ENCODE data around the gene TMEM81. TPM values are rescaled to one million over a fixed set of nuclear protein-coding genes. Genes with fewer than 3 reads are reported as not detected.

TMEM81 gene
- total RNA-seq, 1 experiment from 2014 or later, result 4.3 TPM

DNA sequence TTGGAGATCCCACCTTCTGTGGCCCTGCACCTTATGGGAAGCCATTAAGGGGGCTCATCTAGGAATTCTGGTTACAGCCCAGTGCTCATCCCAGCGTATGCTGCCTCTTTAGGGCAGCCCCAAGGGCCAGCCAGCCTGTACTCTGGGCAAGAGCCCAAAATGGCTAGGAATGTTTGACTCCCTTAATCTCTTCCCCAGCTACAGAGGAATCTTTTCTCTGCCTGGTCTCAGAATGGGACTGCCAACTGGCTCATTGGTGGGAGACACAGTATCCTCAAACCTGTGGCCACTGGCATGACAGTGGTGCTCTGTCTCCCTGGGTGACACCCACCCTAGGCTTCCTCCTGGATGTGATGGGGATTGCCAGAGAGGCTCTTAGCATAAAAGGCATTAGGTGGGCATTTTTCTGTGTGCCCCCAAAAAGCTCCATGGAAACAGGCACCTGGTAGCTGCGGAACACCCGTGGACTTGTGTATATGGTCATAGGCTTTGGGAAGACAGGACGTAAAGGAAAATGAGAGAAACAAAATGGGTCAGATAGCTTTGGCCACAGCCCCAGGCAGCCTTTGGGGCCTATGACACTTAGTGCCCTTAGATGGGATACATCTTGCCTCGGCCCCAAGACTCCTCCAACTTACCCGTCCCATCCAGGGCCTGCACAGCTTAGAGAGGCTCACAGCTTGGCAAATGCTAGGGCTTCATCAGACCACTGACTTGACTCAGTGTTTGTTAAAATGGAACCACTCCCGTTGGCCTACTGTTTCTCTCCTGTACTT, 6.9 kb downstream of the TMEM81 start:
- no peaks in the 10 kb centered on the region for H3K27me3 ChIP-seq (replicated peaks; ENCODE audit: control insufficient read depth, insufficient read depth, low read length)
- no peaks in the 10 kb centered on the region for H3K36me3 ChIP-seq (ENCODE audit: control insufficient read depth, insufficient read depth, low read length)
- no peak for DNase-seq
- ChIA-PET POLR2A (no interaction called here), CTCF (interaction anchor here (1.0 to 2.0 kb wide), 2 partner anchors 16 to 270 kb away, joined by 4 to 8 read pairs; no protein-coding TSS in a partner anchor)
- Mint-ChIP-seq H3K9me3 (ENCODE audit: unreplicated experiment) (no peaks in the 10 kb centered on the region), H3K27me3 (ENCODE audit: insufficient read depth, unreplicated experiment) (no peaks in the 10 kb centered on the region), H3K36me3 (ENCODE audit: insufficient read depth, unreplicated experiment) (no peaks in the 10 kb centered on the region), H3K4me3 (ENCODE audit: unreplicated experiment) (no peak overlapping the region), H3K27ac (ENCODE audit: unreplicated experiment) (no peak overlapping the region), H3K4me1 (ENCODE audit: low read depth, unreplicated experiment) (no peaks in the 10 kb centered on the region)
- TF ChIP-seq, protein P1, sequence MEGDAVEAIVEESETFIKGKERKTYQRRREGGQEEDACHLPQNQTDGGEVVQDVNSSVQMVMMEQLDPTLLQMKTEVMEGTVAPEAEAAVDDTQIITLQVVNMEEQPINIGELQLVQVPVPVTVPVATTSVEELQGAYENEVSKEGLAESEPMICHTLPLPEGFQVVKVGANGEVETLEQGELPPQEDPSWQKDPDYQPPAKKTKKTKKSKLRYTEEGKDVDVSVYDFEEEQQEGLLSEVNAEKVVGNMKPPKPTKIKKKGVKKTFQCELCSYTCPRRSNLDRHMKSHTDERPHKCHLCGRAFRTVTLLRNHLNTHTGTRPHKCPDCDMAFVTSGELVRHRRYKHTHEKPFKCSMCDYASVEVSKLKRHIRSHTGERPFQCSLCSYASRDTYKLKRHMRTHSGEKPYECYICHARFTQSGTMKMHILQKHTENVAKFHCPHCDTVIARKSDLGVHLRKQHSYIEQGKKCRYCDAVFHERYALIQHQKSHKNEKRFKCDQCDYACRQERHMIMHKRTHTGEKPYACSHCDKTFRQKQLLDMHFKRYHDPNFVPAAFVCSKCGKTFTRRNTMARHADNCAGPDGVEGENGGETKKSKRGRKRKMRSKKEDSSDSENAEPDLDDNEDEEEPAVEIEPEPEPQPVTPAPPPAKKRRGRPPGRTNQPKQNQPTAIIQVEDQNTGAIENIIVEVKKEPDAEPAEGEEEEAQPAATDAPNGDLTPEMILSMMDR (IDR thresholded peaks at IDR 0.05; ENCODE audit: insufficient read depth in 1 of 2, low read depth in 1 of 2, low read length in 1 of 2, severe bottlenecking in 1 of 2, unreplicated experiment in 1 of 2), result no peak
- no peak overlapping the region for H3K4me3 ChIP-seq (ENCODE audit: low read depth, low read length)
- BruUV-seq (replicated peaks), result no TSS peak
- H3K4me1 ChIP-seq, result peaks cover 7% of the 10 kb centered on the region; the same call in 1 of the 2 replicates
- intact Hi-C loops (cut with micrococcal nuclease; ENCODE audit: unreplicated experiment), result no loop called here
- H3K9me3 ChIP-seq, result no peaks in the 10 kb centered on the region

DNA sequence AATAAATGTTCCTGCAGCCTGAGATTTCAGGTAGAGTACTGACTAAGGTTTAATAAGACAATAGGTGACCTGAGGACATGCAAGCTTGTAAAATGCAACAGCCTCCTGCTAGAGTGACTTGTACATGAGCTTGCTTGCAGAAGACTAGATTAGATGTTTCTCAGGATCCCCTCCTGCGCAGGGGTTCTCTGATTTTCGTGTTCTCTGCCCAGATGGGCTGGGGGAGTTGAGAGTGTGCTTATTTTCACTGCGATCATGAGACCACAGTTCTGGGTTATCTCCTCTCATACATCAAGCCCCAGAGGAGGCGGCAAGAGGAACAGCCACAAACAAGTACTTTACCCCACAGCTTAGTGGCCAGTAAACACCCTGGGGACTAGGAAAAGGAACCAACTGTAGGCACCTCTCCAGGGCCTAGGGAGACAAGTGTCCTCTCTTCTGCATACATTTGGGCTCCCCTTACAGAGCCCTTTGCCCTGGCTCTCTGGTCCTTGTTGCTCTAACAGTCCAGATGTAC, 8.0 kb downstream of the TMEM81 start:
- ChIA-PET CTCF (interaction anchor here (0.6 to 2.0 kb wide), 4 partner anchors 15 to 322 kb away, joined by 3 to 8 read pairs (median 4); no protein-coding TSS in a partner anchor), POLR2A (no interaction called here)
- Mint-ChIP-seq H3K36me3 (ENCODE audit: insufficient read depth, unreplicated experiment) (no peaks in the 10 kb centered on the region), H3K27me3 (ENCODE audit: insufficient read depth, unreplicated experiment) (no peaks in the 10 kb centered on the region), H3K27ac (ENCODE audit: unreplicated experiment) (no peak overlapping the region), H3K4me3 (ENCODE audit: unreplicated experiment) (no peak overlapping the region), H3K9me3 (ENCODE audit: unreplicated experiment) (no peaks in the 10 kb centered on the region), H3K4me1 (ENCODE audit: low read depth, unreplicated experiment) (no peaks in the 10 kb centered on the region)
- H3K36me3 ChIP-seq (ENCODE audit: control insufficient read depth, insufficient read depth, low read length), result no peaks in the 10 kb centered on the region
- no peak overlapping the region for H3K4me3 ChIP-seq (ENCODE audit: low read depth, low read length)
- TF ChIP-seq, protein P1 (IDR thresholded peaks at IDR 0.05; ENCODE audit: insufficient read depth in 1 of 2, low read depth in 1 of 2, low read length in 1 of 2, severe bottlenecking in 1 of 2, unreplicated experiment in 1 of 2), result no peak
- H3K4me1 ChIP-seq, result peaks cover 7% of the 10 kb centered on the region; the same call in 1 of the 2 replicates
- no TSS peak for BruUV-seq (replicated peaks)
- no peak for DNase-seq
- no peaks in the 10 kb centered on the region for H3K9me3 ChIP-seq
- H3K27me3 ChIP-seq (replicated peaks; ENCODE audit: control insufficient read depth, insufficient read depth, low read length), result no peaks in the 10 kb centered on the region
- intact Hi-C loops (cut with micrococcal nuclease; ENCODE audit: unreplicated experiment), result no loop called here

DNA sequence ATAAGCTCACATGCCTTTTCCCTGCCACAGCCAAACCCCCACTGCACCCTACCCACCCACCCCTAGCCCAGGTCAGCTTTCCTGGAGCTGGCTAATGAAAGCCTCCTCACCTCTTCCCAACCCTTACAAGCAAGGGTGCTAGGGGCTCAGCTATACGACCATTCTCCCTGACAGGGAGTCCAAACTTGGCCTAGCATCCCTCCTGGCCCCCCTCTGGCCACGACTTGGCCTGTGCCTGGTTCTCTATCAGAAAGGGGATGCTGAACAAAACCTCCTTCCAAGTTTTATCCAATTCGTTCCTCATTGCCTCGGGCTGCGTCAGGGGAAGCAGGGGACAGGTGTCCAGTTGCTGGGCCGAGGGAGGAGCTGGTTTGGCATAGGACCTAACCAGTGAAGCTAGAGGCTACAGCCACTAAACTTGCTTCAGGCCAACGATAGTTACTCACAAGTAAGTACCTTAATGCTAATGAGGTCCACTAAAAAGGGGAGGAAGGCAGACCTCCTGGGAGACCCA, 8.6 kb downstream of the TMEM81 start:
- TF ChIP-seq, protein P1 (IDR thresholded peaks at IDR 0.05; ENCODE audit: insufficient read depth in 1 of 2, low read depth in 1 of 2, low read length in 1 of 2, severe bottlenecking in 1 of 2, unreplicated experiment in 1 of 2), result no peak
- no peak overlapping the region for H3K4me3 ChIP-seq (ENCODE audit: low read depth, low read length)
- intact Hi-C loops (cut with micrococcal nuclease; ENCODE audit: unreplicated experiment), result no loop called here
- POLR2A ChIA-PET, result no interaction called here
- CTCF ChIA-PET, result interaction anchor here (0.6 to 2.0 kb wide), 4 partner anchors 14 to 322 kb away, joined by 3 to 8 read pairs (median 4); no protein-coding TSS in a partner anchor
- H3K9me3 Mint-ChIP-seq (ENCODE audit: unreplicated experiment), result no peaks in the 10 kb centered on the region
- no peaks in the 10 kb centered on the region for H3K27me3 ChIP-seq (replicated peaks; ENCODE audit: control insufficient read depth, insufficient read depth, low read length)
- H3K4me1 Mint-ChIP-seq (ENCODE audit: low read depth, unreplicated experiment), result no peaks in the 10 kb centered on the region
- DNase-seq, result no peak
- H3K27me3 Mint-ChIP-seq (ENCODE audit: insufficient read depth, unreplicated experiment), result no peaks in the 10 kb centered on the region
- no peaks in the 10 kb centered on the region for H3K36me3 ChIP-seq (ENCODE audit: control insufficient read depth, insufficient read depth, low read length)
- peaks cover 7% of the 10 kb centered on the region; the same call in 1 of the 2 replicates for H3K4me1 ChIP-seq
- H3K36me3 Mint-ChIP-seq (ENCODE audit: insufficient read depth, unreplicated experiment), result no peaks in the 10 kb centered on the region
- no peaks in the 10 kb centered on the region for H3K9me3 ChIP-seq
- H3K4me3 Mint-ChIP-seq (ENCODE audit: unreplicated experiment), result no peak overlapping the region
- BruUV-seq (replicated peaks), result no TSS peak
- no peak overlapping the region for H3K27ac Mint-ChIP-seq (ENCODE audit: unreplicated experiment)
